ENCODE measurements around the gene CACNA2D4.

The CACNA2D4 gene

GRCh38 chr12:1864456-1864855 lies 54.0 kb downstream of the CACNA2D4 start:
- DNase-seq: no peak
- intact Hi-C loops (cut with DNase I): no loop called here

GRCh38 chr12:1863823-1864222 lies 54.6 kb downstream of the CACNA2D4 start:
- intact Hi-C loops (cut with DNase I): no loop called here
- no peak for DNase-seq

GRCh38 chr12:1862973-1863372 lies 55.5 kb downstream of the CACNA2D4 start:
- no peak for DNase-seq
- intact Hi-C loops (cut with DNase I): no loop called here

- intact Hi-C loops (cut with DNase I): no loop called here
- no peak for DNase-seq
These were observed 58.8 kb downstream of the CACNA2D4 start for GRCh38 chr12:1859643-1860042.

- intact Hi-C loops (cut with DNase I): no loop called here
- DNase-seq: no peak
These were observed 60.0 kb downstream of the CACNA2D4 start for GRCh38 chr12:1858456-1858855.

- intact Hi-C loops (cut with DNase I): no loop called here
- DNase-seq: no peak
These were observed 60.6 kb downstream of the CACNA2D4 start for GRCh38 chr12:1857821-1858220.

- intact Hi-C loops (cut with DNase I): no loop called here
These were observed 61.4 kb downstream of the CACNA2D4 start for GRCh38 chr12:1857086-1857485.

GRCh38 chr12:1855241-1855640 lies 63.2 kb downstream of the CACNA2D4 start:
- DNase-seq: no peak
- intact Hi-C loops (cut with DNase I): no loop called here

More at GRCh38 chr12:1857086-1857485, 61.4 kb downstream of the CACNA2D4 start:
- no peak for DNase-seq

GRCh38 chr12:1853716-1854115 lies 64.7 kb downstream of the CACNA2D4 start:
- DNase-seq: no peak
- intact Hi-C loops (cut with DNase I): no loop called here

GRCh38 chr12:1852076-1852475 lies 66.4 kb downstream of the CACNA2D4 start:
- no peak for DNase-seq
- intact Hi-C loops (cut with DNase I): no loop called here

GRCh38 chr12:1851151-1851701 lies 67.2 kb downstream of the CACNA2D4 start:
- intact Hi-C loops (cut with DNase I): no loop called here
- DNase-seq: no peak

- intact Hi-C loops (cut with DNase I): no loop called here
- DNase-seq: peak in 1 of 42 donors; percentile 14
These were observed 69.7 kb downstream of the CACNA2D4 start for GRCh38 chr12:1848745-1849144.

- intact Hi-C loops (cut with DNase I): no loop called here
- DNase-seq: peak in 2 of 42 donors; percentile 3 to 28
These were observed 70.3 kb downstream of the CACNA2D4 start for GRCh38 chr12:1848146-1848545.

- intact Hi-C loops (cut with DNase I): no loop called here
- no peak for DNase-seq
These were observed 71.0 kb downstream of the CACNA2D4 start for GRCh38 chr12:1847411-1847810.

GRCh38 chr12:1846421-1847405 lies 71.7 kb downstream of the CACNA2D4 start:
- peak in 3 of 42 donors; percentile 9 to 17 (median 11) for DNase-seq

GRCh38 chr12:1845886-1846285 lies 72.6 kb downstream of the CACNA2D4 start:
- no peak for DNase-seq
- intact Hi-C loops (cut with DNase I): no loop called here

More at GRCh38 chr12:1846421-1847405, 71.7 kb downstream of the CACNA2D4 start:
- intact Hi-C loops (cut with DNase I): no loop called here

GRCh38 chr12:1845427-1845826 lies 73.0 kb downstream of the CACNA2D4 start:
- intact Hi-C loops (cut with DNase I): no loop called here
- peak in 3 of 42 donors; percentile 14 to 36 (median 15) for DNase-seq

- intact Hi-C loops (cut with DNase I): no loop called here
- DNase-seq: peak in 7 of 42 donors; percentile 22 to 52 (median 40)
These were observed 73.6 kb downstream of the CACNA2D4 start for GRCh38 chr12:1844661-1845409.

- intact Hi-C loops (cut with DNase I): no loop called here
- DNase-seq: peak in 5 of 42 donors; percentile 10 to 41 (median 18)
These were observed 74.2 kb downstream of the CACNA2D4 start for GRCh38 chr12:1844223-1844622.

- DNase-seq: peak in 2 of 42 donors; percentile 6 to 37
- intact Hi-C loops (cut with DNase I): no loop called here
These were observed 74.8 kb downstream of the CACNA2D4 start for GRCh38 chr12:1843641-1844005.
